HG02610 (cell line): ENCODE results near the gene CHAT.

Experiments
- ATAC-seq: cut with Tn5 transposase; IDR thresholded peaks from one replicate; pipeline ENCODE4 v1.9.1; 2021; ENCODE audit warnings: mild to moderate bottlenecking, moderate library complexity; ENCODE audit not compliant: unreplicated experiment

The CHAT gene

DNA sequence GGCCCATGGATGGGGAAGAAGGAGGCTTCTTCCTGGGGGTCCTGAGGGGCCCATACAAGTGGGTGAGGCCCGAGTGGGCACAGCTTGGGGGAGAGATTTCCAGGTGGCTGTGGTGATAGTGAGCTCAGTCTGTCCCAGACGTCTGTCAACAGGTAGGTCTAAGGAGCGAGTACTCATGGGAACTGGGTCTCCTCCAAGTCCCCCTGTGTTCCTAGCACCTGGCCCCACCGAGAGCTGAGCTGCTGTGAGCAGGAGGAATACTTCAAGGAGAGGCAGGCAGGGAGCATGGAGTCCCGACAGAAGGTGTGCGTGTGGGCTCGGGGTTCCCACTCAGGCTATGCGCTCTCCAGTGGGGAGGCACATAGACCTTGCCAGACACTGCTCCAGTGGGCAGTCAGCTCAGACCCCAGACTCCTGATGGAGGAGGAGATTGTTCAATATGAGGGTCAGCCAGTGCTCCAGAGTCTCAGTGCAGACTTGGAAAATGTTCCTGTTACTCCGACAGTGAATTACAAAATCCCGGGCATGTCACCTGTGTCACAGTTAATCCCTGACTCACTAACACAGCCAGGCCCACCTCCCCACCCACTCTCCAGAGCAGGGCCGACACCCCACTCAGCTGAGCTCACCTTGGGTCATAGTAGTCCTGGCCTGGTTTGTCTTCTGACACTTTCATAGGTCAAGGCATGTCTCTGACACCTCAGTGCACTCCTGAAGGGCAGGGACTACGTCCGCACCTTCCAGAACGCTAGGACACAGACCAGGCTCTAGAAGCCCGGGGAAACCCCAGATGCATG, 37.4 kb downstream of the CHAT start:
- no peak for ATAC-seq

DNA sequence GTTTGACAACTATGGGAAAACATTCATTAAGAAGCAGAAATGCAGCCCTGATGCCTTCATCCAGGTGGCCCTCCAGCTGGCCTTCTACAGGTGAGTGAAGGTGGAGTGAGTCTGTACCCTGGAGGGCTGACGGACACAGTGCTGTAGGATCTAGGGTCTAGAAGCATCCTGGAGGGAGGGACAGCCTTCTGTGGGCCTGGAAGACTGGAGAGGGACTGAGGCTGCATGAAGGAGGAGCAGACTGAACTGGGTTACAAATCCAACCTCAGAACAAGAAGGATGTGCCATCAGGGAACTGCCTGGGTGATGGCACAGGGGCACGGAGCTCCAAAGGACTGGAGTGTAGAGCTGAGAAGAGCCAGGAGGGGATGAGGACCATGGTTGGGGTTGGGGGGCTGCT, 38.1 kb downstream of the CHAT start:
- ATAC-seq = no peak

DNA sequence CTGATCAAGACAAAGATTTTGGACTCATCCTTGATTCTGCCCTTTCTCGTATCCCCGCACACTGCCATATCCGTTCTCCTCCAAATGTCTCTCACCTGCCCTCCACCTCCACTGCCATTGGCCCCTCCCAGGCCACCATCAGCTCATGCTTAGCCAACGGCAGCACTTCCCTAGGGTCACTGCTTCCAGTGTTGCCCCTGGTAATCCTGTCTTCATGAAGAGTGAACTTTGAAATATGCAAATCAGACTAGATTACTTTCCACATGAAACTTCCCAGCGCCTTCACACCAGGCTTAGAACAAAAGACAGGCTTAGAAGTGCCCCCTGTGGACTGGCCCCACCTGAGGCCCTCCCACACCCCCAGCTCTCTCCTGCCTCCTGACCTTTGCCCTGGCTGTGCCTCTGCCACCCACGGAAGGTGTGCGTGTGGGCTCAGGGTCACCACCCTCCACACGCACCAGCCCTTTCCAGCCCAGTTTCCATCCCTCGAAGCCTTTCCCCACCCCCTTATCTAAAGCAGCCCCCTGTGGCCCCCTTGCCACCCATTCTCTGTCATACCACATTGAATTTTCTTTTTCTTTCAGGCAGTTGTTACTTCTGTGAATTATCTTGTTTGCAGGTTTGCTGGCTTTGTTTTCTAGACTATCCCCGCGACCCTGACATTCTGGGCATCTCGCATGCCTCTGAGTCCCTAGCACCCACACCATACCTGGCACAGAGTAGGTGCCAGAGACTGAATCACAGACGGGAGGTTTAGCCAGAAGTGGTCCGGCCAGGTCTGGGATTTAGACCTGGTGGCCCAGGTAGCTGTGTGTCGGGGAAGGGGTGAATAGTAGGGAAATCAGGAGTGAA, 38.8 kb downstream of the CHAT start:
- ATAC-seq = no peak

DNA sequence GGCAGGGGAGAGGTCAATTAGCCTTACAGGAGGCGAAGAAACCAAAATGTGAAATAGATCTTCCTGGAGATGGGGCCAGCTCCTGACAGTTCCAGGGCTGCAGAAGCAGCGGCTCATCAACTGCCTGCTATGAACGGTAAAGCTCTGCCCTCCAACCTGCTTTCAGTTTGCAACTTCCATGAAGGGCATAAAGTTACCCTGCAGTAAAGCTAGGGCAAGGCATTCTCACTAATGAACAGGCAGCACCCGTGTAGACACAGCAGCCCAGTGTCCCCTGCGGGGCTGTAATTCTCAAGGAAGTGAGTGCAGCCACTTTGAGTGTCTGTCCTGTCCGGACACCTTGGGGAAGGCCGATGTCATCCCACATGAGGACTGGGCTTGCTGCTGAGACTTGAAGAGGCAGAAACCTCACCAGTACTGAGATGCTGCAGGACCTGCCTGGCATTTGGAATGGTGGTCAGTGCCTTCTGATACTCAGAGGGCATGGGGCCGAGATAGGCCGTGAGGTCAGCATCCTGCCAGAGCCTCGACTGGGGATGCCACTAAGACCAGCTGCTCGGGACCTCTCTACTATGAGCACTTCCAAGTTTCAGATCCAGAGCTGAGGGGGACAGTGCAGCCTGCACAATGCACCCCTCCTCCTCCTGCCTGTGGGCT, 39.6 kb downstream of the CHAT start:
- ATAC-seq = no peak

DNA sequence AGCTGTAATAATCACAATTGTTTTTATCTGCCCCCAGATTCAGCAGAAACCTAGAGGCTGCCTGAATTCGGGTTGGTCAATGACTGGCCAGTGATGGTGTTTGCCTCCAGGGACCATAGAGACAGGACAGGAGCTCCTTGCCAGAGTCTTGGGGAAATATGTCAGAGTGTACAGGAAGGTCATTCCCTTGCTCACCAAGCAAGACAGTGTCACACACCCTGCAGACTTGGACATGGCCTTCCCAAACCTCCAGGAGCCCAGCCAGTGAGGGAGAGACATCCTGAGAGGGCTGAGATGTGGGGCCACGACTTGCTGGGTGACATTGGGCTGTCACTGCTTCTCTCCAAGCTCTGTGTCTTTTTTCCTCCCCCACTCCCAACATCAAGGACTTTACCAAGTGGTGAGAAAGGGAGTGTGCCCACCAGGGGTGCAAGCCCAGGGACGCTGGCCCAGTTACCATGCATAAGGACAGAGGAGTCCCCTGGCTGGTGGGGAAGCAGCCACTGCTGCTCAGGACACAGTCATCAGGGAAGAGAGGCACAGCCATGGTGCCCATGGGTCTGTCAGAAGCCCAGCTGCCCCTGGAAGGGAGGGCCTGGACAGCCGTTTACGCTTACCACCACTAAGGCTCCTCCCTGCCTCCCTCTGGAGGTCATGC, 40.3 kb downstream of the CHAT start:
- no peak for ATAC-seq

DNA sequence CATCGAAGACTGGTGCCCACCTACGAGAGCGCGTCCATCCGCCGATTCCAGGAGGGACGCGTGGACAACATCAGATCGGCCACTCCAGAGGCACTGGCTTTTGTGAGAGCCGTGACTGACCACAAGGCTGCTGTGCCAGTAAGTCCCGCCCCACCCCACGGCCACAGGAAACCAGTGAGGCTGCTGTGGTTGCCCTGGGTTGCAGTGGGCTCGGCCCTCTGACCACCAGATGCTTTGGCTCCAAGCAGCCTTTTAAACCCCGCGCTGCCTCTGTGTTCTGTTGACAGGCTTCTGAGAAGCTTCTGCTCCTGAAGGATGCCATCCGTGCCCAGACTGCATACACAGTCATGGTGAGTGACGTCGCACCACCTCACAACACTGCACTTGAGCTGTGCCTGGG, 41.3 kb downstream of the CHAT start:
- no peak for ATAC-seq

DNA sequence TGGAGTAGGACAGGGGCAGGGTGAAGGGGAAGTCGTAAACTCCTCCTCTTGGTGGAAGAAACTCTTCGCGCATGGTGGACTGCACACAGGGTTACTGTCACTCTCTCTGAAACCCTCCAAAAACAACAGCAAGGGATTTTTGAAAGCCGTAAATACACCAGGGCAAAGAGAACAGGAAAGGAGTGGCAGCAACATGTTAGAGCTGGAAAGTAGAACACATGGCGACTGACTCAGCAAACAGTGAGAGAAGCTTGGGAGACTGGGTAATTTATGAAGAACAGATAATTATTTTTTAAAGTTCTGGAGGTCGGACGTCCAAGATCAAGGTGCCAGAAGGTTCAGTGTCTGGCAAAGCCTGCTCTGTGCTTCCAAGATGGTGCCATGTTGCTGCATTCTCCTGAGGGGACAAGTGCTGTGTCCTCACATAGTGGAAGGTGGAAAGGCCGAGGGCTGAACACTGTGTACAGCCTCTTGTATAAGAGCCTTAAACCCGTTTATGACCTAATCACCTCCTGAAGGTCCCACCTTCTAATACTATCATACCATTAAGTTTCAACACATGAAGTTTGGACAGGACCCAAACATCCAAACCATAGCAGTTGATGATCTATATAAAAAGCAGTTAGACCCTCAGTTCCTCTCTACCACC, 43.1 kb downstream of the CHAT start:
- ATAC-seq = no peak

DNA sequence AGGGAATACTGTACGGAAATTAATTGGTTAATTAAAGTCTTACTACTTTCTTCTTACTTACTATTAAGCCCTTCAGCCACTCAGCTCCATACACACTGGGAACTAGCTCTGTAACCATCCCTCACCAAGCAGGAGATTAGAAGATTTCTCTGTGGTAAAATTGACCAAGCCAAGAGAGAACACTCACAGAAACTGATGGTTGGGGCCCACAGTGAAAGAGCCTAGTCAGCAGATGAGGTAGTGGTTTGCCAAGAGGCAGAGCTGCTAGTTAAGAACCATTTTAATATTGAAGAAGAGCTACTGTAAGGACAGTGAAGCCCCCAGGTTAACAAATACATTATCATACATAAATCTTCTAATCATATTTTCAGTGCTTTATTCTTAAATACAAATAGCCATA, 43.8 kb downstream of the CHAT start:
- no peak for ATAC-seq

DNA sequence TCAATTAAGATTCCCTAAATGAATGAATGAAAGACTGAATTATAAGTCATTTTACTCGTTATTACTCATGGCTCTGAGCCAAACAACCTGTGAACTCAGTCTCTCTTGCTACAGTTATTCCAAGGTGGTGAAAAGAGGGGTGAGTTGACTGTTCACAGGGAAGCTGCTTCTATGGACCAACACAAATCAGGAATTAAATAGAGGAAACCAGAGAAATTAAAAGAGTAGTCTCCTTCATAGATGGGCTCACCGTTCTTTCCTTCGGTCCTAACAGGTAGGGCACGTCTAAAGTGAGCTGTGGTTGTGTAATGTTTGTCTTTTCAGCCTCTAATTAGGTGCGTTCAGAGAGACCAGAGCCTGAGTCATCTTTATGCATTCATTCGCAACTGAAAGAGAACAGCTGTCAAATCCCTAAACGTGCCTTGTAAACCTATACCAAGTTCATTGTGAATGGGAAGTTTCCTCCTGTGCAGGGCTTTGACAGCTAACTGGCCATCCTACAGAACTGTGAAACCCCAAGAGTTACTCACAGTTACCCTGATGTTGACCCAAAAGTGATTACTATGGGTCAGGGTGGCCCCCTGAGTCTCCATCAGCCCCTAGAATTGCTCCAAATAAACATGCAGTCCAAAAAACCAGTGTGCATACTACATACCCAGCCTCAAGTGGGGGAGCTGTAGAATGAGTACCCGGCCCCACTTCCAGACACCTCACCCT, 47.5 kb downstream of the CHAT start:
- no peak for ATAC-seq

DNA sequence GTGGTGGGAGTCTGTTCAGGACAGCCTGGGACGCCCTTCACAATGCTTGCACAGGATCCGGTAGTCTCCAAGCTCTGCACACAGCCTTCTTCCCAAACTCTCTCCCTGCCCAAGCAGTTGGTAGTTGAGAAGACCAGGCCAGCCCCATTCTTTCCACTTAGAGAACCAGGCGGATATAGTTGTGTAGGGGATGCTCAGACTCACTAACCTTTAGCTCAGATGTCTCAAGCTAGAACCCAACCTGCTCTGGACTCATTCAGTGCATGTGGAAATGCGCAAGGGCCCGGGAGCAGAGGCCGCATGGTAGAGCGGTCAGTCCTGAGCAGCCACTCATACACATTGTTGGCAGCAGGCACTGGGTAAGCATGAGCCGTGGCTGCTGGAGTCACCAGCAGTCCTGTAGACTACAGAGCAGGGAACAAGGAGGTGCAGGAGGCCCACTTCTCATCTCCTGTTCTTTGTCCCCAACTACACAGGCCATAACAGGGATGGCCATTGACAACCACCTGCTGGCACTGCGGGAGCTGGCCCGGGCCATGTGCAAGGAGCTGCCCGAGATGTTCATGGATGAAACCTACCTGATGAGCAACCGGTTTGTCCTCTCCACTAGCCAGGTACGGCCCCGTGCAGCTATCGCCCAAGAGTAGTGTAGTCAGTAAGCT, 48.5 kb downstream of the CHAT start:
- ATAC-seq = no peak

DNA sequence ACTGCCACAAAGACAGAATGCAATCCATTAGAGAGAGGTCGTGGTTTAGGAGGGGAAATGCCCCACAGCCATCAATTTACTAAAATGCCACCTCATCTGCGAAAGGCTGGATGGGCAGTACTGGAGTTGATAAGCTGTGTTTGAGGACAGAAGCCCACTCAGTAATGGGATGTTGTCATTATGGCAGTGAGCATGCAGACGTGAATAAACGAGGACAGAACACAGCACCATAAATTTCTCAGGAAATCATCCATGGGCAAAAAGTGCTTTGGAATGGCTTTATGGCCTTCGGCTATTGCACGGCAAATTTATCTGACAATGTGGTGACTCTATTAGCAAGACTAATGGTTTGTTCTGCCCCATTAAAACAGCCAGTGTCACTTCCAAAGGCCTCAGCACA, 49.8 kb downstream of the CHAT start:
- no peak for ATAC-seq

DNA sequence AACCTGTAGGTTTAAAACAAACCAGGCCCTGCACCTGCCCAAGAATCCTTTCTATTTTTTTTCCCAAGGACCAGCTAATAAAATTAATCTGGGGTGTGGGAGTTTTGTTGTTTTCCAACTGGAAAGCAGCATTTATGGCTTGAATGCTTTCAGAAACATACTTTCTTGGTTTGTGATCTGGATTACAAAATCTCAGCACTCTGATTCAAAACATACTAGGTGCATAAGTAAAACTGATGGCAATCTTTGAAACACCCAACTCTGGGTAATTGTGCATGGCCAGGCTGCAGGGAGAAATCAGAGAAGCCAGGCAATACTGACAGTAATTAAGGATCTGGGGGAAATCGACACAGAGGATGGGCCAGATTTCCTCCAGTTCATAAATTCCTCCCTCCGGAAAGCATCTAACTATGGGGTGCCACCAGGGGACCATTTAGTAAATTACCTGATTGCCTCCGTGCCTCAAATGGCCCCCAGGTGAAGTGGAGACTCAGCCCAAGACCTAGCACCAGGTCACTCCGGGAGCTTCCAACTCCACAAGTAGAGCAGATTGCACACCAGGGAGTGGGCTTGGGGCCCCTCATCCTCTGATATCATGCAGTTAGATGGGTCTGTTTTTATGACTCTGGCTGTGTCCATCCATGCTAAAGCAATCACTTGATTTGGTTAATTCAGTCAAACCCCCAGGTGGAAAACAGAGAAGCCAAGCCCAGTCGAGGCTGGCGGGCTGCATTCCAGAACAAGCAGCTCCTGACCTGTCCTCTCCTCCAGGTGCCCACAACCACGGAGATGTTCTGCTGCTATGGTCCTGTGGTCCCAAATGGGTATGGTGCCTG, 50.4 kb downstream of the CHAT start:
- ATAC-seq = no peak

DNA sequence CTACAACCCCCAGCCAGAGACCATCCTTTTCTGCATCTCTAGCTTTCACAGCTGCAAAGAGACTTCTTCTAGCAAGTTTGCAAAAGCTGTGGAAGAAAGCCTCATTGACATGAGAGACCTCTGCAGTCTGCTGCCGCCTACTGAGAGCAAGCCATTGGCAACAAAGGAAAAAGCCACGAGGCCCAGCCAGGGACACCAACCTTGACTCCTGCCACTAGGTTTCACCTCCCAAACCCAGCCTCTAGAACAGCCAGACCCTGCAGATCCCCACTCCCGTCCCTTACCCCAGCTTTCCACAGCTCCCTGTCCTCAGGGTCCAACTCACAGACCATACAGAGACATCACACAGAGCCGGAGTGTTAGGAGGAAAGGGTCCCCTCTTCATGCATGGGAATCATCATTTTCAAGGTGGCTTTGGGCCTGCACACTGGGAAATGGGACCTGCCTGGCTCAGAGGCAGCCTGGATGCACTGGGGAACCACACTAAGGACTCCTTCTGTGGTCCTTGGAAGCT, 51.1 kb downstream of the CHAT start:
- no peak for ATAC-seq

DNA sequence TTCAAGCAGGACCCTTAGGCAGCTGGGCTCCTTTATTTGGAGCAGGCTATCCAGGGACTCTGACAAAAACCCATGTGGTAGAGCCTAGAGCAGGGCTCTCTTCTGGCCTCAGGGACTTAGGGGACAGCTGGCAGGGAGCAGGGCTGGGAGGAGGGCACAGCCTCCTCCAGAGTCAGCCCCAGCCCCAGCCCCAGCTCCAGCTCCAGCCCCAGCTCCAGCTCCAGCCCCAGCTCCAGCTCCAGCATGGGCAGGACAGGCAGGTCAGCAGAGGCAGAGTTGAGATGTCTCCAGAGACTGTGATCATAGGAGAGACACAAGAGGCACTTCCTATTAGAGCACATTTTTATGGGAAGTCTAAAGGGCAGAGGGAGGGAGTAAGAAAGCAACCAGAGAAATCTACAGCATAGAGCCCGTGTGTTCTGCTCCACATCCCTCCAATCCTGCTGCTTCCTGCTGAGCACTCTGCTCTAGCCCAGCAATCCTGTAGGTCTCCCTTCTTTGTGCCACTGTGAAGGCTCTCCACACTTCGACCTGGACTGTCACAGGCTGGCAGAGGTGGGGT, 52.3 kb downstream of the CHAT start:
- no peak for ATAC-seq

DNA sequence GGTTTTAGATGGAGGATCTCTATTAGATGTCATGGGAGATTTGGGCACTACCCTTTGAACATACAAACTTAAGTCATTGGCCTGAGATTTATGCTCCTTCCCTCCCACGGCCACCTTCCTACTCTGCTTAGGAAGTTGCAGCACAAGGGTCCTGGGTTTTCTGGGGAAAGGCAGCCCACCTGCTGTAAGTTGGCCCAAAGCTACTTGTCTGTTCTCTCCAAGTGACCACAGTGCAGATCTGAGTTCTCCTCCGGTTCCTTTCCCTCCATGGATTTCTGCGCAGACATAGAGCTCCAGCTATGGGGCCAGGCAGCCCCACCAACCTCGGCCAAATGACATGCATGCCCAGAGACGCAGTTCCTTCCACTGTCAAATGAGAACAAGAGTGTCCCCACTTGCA, 52.8 kb downstream of the CHAT start:
- ATAC-seq = no peak

DNA sequence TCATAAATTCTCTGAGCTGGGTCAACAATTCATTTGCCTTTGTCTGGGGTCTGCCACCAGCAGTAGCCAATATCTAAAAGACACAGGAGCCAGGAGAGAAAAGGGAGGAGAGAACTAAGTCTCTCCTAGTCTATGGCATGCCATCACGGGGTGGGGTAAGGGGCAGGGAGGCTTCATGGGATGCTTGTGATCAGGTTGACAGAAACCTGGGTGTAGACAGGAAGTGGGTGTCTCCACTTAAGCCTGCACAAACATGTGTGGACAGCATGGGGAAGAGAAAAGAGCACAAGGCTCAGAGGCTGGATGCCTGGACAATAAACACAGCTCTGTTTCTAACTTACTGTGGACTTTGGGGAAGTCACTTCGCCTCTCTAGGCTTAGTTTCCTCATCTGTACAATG, 54.2 kb downstream of the CHAT start:
- no peak for ATAC-seq

DNA sequence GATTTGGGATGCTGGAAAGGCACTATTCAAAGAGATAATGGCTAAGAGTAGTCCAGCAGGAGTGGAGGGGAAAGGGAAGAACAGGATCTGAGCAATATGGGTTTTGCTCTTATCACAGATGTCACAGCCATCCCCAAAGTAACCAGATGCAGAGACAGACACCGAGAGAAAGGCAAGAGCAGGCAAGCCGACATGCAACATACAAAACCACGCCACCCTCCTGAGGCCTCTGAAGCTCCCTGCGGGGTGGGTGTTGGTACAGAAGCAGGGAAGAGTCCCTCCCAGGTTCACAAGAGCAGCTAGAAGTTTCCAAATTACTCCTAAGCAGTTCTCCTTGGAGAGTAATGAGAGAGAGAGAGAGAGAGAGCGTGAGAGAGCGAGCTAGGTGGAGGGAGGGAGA, 54.8 kb downstream of the CHAT start:
- no peak for ATAC-seq

DNA sequence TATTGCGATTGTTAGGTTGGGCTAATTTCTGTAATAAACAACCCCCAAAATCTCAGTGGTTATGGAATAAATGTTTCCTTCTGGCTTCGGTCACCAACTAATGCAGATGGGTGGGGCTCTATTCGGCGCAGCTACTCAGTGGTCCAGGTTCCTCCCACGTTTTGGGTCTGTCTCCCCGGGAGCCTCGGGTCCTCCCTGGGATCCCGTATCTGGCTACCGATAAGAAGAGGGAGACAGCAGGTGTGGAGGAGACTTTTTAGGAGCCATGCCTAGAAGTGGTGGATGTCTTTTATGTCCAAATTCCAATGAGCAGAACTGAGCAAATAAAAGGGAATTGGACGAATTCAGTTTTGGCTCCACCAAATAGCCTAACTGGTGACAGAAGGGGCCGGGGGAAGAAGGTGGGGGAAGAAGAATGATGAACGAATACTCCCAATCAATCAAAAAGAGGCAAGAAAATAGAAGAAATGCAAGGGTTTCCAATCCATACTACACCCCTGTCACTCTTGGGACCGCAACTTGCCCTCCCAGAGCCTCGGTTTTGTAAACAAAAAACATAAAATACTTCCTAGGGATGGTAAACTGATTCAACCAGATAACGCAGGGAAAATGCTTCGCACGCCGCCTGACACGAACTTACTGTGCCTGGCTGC, 65.1 kb downstream of the CHAT start:
- ATAC-seq = no peak
